ENCODE data around the gene BUD31. TPM values are rescaled to one million over a fixed set of nuclear protein-coding genes. Genes with fewer than 3 reads are reported as not detected.

The BUD31 gene
- total RNA-seq, 1 experiment from 2014 or later, result 199 TPM

DNA sequence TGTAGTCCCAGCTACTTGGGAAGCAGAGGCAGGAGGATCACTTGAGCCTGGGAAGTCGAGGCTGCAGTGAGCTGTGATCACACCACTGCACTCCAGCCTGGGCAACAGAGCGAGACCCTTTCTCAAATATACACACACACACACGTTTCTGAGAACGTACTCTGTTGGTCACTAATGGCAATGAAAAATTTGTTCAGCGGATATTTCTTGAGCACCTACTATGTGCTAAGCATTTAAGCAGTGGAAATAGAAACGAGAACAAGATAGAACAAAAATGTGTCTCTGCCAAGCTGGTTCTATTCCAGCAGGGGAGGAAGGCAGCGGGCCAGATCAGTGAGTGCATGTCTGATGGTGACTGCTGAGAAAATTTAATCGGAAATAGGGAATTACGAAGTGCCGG is 25.6 kb upstream of the BUD31 start:
- Histone ChIP-seq H3K9me3 (no peaks in the 10 kb centered on the region), H3K27me3 (replicated peaks; ENCODE audit: control insufficient read depth, insufficient read depth, low read length) (no peaks in the 10 kb centered on the region), H3K4me3 (ENCODE audit: low read depth, low read length) (no peak overlapping the region), H3K4me1 (peaks cover 3% of the 10 kb centered on the region; the same call in 1 of the 2 replicates), H3K36me3 (ENCODE audit: control insufficient read depth, insufficient read depth, low read length) (no peaks in the 10 kb centered on the region; the same call in 1 of the 2 replicates)
- CTCF ChIA-PET, result no interaction called here
- H3K9me3 Mint-ChIP-seq (ENCODE audit: unreplicated experiment), result no peaks in the 10 kb centered on the region
- H3K4me1 Mint-ChIP-seq (ENCODE audit: low read depth, unreplicated experiment), result no peaks in the 10 kb centered on the region
- no peak overlapping the region for H3K27ac Mint-ChIP-seq (ENCODE audit: unreplicated experiment)
- H3K36me3 Mint-ChIP-seq (ENCODE audit: insufficient read depth, unreplicated experiment), result peaks cover 83% of the 10 kb centered on the region
- no peak overlapping the region for H3K4me3 Mint-ChIP-seq (ENCODE audit: unreplicated experiment)
- intact Hi-C loops (cut with micrococcal nuclease; ENCODE audit: unreplicated experiment), result no loop called here
- H3K27me3 Mint-ChIP-seq (ENCODE audit: insufficient read depth, unreplicated experiment), result no peaks in the 10 kb centered on the region
- POLR2A ChIA-PET, result no interaction called here
- no peak for DNase-seq
- BruUV-seq (replicated peaks), result no TSS peak
- TF ChIP-seq, protein P1, sequence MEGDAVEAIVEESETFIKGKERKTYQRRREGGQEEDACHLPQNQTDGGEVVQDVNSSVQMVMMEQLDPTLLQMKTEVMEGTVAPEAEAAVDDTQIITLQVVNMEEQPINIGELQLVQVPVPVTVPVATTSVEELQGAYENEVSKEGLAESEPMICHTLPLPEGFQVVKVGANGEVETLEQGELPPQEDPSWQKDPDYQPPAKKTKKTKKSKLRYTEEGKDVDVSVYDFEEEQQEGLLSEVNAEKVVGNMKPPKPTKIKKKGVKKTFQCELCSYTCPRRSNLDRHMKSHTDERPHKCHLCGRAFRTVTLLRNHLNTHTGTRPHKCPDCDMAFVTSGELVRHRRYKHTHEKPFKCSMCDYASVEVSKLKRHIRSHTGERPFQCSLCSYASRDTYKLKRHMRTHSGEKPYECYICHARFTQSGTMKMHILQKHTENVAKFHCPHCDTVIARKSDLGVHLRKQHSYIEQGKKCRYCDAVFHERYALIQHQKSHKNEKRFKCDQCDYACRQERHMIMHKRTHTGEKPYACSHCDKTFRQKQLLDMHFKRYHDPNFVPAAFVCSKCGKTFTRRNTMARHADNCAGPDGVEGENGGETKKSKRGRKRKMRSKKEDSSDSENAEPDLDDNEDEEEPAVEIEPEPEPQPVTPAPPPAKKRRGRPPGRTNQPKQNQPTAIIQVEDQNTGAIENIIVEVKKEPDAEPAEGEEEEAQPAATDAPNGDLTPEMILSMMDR (IDR thresholded peaks at IDR 0.05; ENCODE audit: insufficient read depth in 1 of 2, low read depth in 1 of 2, low read length in 1 of 2, severe bottlenecking in 1 of 2, unreplicated experiment in 1 of 2), result no peak

DNA sequence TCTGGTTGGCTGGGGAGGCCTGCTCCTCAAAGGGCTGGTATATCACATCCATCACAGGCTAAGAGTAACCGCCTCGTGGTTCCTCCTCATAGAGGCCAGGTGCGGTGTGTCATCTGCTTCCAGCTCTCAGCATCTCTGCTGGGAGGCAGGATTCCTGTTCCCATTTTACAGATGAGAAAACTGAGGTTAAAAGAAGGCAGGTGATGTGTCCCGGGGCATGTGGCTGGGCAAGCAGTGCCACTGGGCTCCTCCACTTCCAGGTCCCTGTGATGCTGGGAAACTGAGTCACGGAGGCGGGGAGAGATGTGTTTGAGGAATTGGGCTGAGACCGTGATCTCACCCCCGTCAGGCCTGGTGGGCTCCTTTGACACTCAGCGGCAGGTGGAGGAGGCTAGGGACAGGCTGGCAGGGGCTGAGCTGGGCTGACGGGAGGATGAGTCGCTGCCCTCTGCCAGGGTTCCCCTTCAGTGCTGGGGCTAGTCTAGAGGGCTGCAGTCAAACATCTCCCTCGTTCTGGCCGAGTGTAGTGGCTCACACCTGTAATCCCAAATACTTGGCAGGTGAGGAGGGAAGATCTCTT is 24.9 kb upstream of the BUD31 start:
- peaks cover 83% of the 10 kb centered on the region for H3K36me3 Mint-ChIP-seq (ENCODE audit: insufficient read depth, unreplicated experiment)
- H3K36me3 ChIP-seq (ENCODE audit: control insufficient read depth, insufficient read depth, low read length), result no peaks in the 10 kb centered on the region; the same call in 1 of the 2 replicates
- peak overlapping the region; percentile 32 for H3K27ac Mint-ChIP-seq (ENCODE audit: unreplicated experiment)
- ChIA-PET POLR2A (no interaction called here), CTCF (no interaction called here)
- no TSS peak for BruUV-seq (replicated peaks)
- peaks cover 3% of the 10 kb centered on the region; the same call in 1 of the 2 replicates for H3K4me1 ChIP-seq
- no peak for DNase-seq
- no peaks in the 10 kb centered on the region for H3K27me3 ChIP-seq (replicated peaks; ENCODE audit: control insufficient read depth, insufficient read depth, low read length)
- no peaks in the 10 kb centered on the region for H3K27me3 Mint-ChIP-seq (ENCODE audit: insufficient read depth, unreplicated experiment)
- H3K9me3 ChIP-seq, result no peaks in the 10 kb centered on the region
- intact Hi-C loops (cut with micrococcal nuclease; ENCODE audit: unreplicated experiment), result no loop called here
- H3K4me3 ChIP-seq (ENCODE audit: low read depth, low read length), result no peak overlapping the region
- H3K4me3 Mint-ChIP-seq (ENCODE audit: unreplicated experiment), result no peak overlapping the region
- TF ChIP-seq, protein P1 (IDR thresholded peaks at IDR 0.05; ENCODE audit: insufficient read depth in 1 of 2, low read depth in 1 of 2, low read length in 1 of 2, severe bottlenecking in 1 of 2, unreplicated experiment in 1 of 2), result no peak
- H3K9me3 Mint-ChIP-seq (ENCODE audit: unreplicated experiment), result no peaks in the 10 kb centered on the region
- no peaks in the 10 kb centered on the region for H3K4me1 Mint-ChIP-seq (ENCODE audit: low read depth, unreplicated experiment)

DNA sequence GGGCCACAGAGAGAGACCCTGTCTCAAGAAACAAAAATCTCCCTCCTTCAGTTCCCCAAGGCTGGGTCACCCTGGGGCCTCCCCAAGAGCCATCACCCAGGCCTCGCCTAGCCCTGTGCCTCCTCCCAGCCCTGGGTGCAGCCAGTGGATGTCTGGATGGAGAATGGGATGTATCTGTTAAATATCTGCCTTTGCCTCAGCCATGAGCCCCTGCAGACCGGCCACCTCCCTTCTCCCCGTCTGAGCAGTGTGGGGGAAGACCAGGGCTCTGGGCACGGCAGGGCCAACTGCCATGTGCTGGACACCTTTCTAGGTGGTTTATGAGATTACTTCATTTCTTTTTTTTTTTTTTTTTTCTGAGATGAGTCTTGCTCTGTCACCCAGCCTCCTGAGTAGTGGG is 24.2 kb upstream of the BUD31 start:
- POLR2A ChIA-PET, result no interaction called here
- intact Hi-C loops (cut with micrococcal nuclease; ENCODE audit: unreplicated experiment), result no loop called here
- H3K9me3 ChIP-seq, result no peaks in the 10 kb centered on the region
- CTCF ChIA-PET, result no interaction called here
- BruUV-seq (replicated peaks), result no TSS peak
- TF ChIP-seq, protein P1 (IDR thresholded peaks at IDR 0.05; ENCODE audit: insufficient read depth in 1 of 2, low read depth in 1 of 2, low read length in 1 of 2, severe bottlenecking in 1 of 2, unreplicated experiment in 1 of 2), result no peak
- no peaks in the 10 kb centered on the region for H3K9me3 Mint-ChIP-seq (ENCODE audit: unreplicated experiment)
- H3K27me3 Mint-ChIP-seq (ENCODE audit: insufficient read depth, unreplicated experiment), result no peaks in the 10 kb centered on the region
- DNase-seq, result no peak
- no peaks in the 10 kb centered on the region for H3K27me3 ChIP-seq (replicated peaks; ENCODE audit: control insufficient read depth, insufficient read depth, low read length)
- H3K4me1 Mint-ChIP-seq (ENCODE audit: low read depth, unreplicated experiment), result no peaks in the 10 kb centered on the region
- no peak overlapping the region for H3K4me3 ChIP-seq (ENCODE audit: low read depth, low read length)
- H3K36me3 ChIP-seq (ENCODE audit: control insufficient read depth, insufficient read depth, low read length), result no peaks in the 10 kb centered on the region; the same call in 1 of the 2 replicates
- no peak overlapping the region for H3K4me3 Mint-ChIP-seq (ENCODE audit: unreplicated experiment)
- H3K4me1 ChIP-seq, result peaks cover 3% of the 10 kb centered on the region; the same call in 1 of the 2 replicates
- H3K36me3 Mint-ChIP-seq (ENCODE audit: insufficient read depth, unreplicated experiment), result peaks cover 83% of the 10 kb centered on the region
- H3K27ac Mint-ChIP-seq (ENCODE audit: unreplicated experiment), result peak overlapping the region; percentile 32
